ENCODE results near the gene C17orf78.

Gene C17orf78

GRCh38 chr17:37358098-37358829, 17.5 kb upstream of the C17orf78 start:
- peak overlapping the region; percentile 99 for H3K4me3 ChIP-seq (ENCODE audit: low read depth, low read length)
- DNase-seq (ENCODE audit: low read depth): no peak
- no peak for TF ChIP-seq CTCF (IDR thresholded peaks at IDR 0.05; ENCODE audit: low read depth, low read length, missing control alignments)

- H3K4me3 ChIP-seq (ENCODE audit: low read depth, low read length): peak overlapping the region; percentile 99
- TF ChIP-seq CTCF (IDR thresholded peaks at IDR 0.05; ENCODE audit: low read depth, low read length, missing control alignments): no peak
- peak; percentile 83 for DNase-seq (ENCODE audit: low read depth)
Observed at GRCh38 chr17:37358830-37359681, 16.7 kb upstream of the C17orf78 start.

DNA sequence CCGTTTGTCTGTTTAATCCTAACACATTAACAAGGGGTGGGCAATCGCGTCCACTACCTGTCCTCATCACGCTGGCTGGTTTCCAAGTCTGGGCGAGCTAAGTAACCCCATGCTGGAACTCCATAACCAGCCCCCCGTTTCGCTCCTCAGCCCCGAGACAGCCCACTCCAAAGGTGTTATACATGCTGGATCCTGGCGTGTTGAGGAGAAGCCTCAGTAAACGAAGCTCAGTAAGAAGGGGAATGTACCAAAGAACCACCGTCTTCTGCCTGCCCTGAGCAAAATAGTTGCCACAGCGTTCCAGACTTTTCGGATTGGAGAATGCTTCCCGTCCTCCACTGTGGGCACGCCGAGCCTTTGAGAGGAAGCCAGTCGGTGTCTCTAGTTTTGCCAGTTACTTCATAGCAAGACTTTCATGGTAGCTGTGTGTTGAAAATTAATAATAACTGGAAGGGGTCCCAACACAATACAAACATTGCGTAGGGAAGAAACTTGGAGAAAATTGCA, 16.1 kb upstream of the C17orf78 start:
- DNase-seq (ENCODE audit: low read depth): no peak
- H3K4me3 ChIP-seq (ENCODE audit: low read depth, low read length): peak overlapping the region; percentile 54
- TF ChIP-seq CTCF (IDR thresholded peaks at IDR 0.05; ENCODE audit: low read depth, low read length, missing control alignments): no peak

DNA sequence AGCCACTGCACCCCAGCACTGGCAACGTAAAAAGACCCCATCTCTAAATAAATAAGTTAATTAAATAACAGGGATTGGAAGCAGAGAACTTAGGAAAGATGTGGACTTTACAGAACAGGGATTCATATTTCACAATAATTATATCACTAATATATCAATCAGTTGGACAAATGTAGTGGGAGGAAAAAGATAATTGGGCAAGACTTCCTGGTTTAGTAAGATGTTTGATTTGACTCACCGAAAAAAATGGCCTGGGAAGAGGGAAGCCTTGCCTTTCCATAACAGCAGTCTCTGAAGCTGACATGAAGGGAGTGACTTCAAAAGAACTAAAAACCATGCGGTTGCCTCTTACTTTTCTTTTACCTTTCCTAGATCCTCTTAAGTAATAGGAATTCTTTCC, 15.2 kb upstream of the C17orf78 start:
- no peak for DNase-seq (ENCODE audit: low read depth)
- no peak overlapping the region for H3K4me3 ChIP-seq (ENCODE audit: low read depth, low read length)
- no peak for TF ChIP-seq CTCF (IDR thresholded peaks at IDR 0.05; ENCODE audit: low read depth, low read length, missing control alignments)

DNA sequence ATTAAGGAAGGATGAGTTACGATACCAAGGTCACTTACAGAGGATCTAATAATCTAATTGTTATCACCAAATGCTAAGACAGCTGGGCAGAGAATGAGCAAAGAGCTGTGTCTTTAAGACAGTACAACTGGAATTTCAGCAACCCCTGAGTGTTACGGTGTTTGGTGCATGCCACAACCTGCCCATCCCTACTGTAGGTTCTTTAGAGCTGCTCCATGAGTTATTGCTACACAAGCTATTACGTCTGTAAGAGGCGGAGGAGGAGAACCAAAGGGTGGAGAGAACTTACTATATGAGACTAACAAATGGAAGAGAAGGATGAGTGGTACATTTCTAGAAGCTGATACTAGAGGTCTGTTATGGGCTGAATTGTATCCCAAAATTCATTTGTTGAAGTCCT, 14.2 kb upstream of the C17orf78 start:
- no peak for DNase-seq (ENCODE audit: low read depth)
- no peak overlapping the region for H3K4me3 ChIP-seq (ENCODE audit: low read depth, low read length)
- TF ChIP-seq CTCF (IDR thresholded peaks at IDR 0.05; ENCODE audit: low read depth, low read length, missing control alignments): no peak

DNA sequence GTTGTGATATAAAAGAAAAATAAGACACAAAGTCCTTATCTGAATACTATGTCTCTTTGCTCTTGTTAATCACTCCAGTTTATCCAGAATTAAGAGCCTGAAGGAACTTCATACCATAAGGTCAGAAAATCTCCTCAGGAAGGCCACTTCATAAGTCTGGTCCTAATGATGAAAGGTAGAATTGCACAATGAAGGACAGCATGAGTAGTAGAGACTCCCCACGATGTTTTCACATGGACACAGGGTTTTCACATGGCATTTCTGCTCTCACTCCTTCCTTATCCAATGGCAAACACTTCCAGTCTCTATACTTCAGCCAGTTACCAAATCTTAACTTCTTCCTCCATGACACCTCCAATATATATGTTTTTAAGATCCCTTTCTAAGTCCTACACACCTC, 10.2 kb upstream of the C17orf78 start:
- H3K4me3 ChIP-seq (ENCODE audit: low read depth, low read length): no peak overlapping the region
- TF ChIP-seq CTCF (IDR thresholded peaks at IDR 0.05; ENCODE audit: low read depth, low read length, missing control alignments): no peak
- no peak for DNase-seq (ENCODE audit: low read depth)
